ENCODE measurements around the gene GART. TPM values are rescaled to one million over a fixed set of nuclear protein-coding genes. Genes with fewer than 3 reads are reported as not detected.
"Not testable (repeated sequence)": the region's sequence is repeated elsewhere in the genome, so short reads cannot be mapped to it uniquely, and the experiment has no call there.

GART gene
- total RNA-seq, 2 donors from 2014 or later = 55.9 to 65.3 TPM

DNA sequence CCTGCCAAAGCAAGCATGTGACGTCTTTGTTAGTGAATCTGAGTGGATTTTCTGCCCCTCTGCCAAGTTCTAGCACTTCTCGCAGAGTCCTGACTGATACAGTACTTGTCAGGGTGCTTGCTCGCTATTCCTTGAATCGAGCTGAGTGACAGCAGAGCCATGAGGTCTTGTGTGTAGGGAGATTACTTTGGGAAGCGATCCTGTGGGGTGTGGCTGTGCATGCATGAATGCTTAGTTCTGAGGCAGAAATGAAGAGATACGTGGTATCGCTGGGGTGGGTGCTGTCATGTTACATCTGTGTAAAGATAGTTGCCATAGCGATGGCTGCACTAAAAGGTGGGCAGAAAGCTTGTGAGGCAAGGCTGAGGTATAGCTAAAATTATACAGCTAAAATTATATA lies 31.1 kb downstream of the GART start:
- no peak for DNase-seq (ENCODE audit: low spot score)
- Histone ChIP-seq H3K36me3 (peaks cover 2 to 10% of the 10 kb centered on the region in 2 donors), H3K27ac (no peak overlapping the region), H3K4me3 (no peak overlapping the region), H3K9me3 (no peaks in the 10 kb centered on the region), H3K27me3 (replicated peaks; ENCODE audit: insufficient read depth) (no peaks in the 10 kb centered on the region), H3K4me1 (replicated peaks) (no peaks in the 10 kb centered on the region)
- TF ChIP-seq POLR2A (IDR thresholded peaks at IDR 0.05) (no peak), POLR2AphosphoS5 (IDR thresholded peaks at IDR 0.05) (no peak)
- TF ChIP-seq, protein P1, sequence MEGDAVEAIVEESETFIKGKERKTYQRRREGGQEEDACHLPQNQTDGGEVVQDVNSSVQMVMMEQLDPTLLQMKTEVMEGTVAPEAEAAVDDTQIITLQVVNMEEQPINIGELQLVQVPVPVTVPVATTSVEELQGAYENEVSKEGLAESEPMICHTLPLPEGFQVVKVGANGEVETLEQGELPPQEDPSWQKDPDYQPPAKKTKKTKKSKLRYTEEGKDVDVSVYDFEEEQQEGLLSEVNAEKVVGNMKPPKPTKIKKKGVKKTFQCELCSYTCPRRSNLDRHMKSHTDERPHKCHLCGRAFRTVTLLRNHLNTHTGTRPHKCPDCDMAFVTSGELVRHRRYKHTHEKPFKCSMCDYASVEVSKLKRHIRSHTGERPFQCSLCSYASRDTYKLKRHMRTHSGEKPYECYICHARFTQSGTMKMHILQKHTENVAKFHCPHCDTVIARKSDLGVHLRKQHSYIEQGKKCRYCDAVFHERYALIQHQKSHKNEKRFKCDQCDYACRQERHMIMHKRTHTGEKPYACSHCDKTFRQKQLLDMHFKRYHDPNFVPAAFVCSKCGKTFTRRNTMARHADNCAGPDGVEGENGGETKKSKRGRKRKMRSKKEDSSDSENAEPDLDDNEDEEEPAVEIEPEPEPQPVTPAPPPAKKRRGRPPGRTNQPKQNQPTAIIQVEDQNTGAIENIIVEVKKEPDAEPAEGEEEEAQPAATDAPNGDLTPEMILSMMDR (IDR thresholded peaks at IDR 0.05) = no peak
- WGBS = 91% methylated on average over 8 of the region's 8 CpGs
- intact Hi-C loops (cut with DNase I) = no loop called here

DNA sequence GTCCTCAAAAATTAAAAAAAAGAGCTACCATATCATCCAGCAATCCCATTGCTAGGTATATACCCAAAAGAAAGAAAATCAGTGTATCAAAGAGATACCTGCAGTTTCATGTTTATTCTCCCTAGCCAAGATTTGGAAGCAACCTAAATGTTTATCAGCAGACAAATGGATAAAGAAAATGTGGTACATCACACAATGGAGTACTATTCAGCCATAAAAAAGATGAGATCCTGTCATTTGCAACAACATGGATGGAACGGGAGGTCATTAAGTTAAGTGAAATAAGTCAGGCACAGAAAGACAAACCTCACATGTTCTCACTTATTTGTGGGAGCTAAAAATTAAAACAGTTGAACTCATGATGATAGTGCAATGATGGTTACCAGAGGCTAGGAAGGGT lies 34.9 kb downstream of the GART start:
- intact Hi-C loops (cut with DNase I); DNase-seq (ENCODE audit: low spot score); H3K27me3 ChIP-seq (replicated peaks; ENCODE audit: insufficient read depth); H3K9me3 ChIP-seq; H3K36me3 ChIP-seq; H3K4me1 ChIP-seq (replicated peaks); H3K4me3 ChIP-seq; H3K27ac ChIP-seq: not testable (repeated sequence)
- WGBS = 100% methylated on average over 1 of the region's 1 CpG

DNA sequence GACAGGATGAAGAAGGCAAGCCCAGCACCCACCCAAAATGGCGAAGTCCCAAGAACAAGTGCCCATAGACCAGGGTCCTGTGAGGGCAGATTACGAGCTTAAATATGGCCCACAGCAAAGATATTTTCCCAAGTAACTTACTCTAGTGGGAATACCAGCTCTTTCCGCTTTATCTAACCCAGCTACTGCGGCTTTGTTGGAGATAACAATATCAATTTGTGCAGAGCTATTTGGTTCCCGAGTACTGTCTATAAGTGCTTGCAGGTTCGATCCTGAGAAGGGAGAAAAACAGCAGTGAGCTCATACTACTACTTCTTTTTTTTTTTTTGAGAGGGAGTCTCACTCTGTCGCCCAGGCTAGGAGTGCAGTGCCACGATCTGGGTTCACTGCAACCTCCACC lies 36.1 kb downstream of the GART start:
- intact Hi-C loops (cut with DNase I) = no loop called here
- H3K4me3 ChIP-seq = no peak overlapping the region
- TF ChIP-seq, protein P1 (IDR thresholded peaks at IDR 0.05) = no peak
- TF ChIP-seq POLR2A (IDR thresholded peaks at IDR 0.05) (no peak), POLR2AphosphoS5 (IDR thresholded peaks at IDR 0.05) (no peak)
- H3K27ac ChIP-seq = no peak overlapping the region
- no peaks in the 10 kb centered on the region for H3K4me1 ChIP-seq (replicated peaks)
- no peak for DNase-seq (ENCODE audit: low spot score)
- H3K9me3 ChIP-seq = no peaks in the 10 kb centered on the region
- WGBS = 97% methylated on average over 8 of the region's 8 CpGs
- H3K27me3 ChIP-seq (replicated peaks; ENCODE audit: insufficient read depth) = no peaks in the 10 kb centered on the region
- H3K36me3 ChIP-seq = peaks cover 0 to 5% of the 10 kb centered on the region in 2 donors

DNA sequence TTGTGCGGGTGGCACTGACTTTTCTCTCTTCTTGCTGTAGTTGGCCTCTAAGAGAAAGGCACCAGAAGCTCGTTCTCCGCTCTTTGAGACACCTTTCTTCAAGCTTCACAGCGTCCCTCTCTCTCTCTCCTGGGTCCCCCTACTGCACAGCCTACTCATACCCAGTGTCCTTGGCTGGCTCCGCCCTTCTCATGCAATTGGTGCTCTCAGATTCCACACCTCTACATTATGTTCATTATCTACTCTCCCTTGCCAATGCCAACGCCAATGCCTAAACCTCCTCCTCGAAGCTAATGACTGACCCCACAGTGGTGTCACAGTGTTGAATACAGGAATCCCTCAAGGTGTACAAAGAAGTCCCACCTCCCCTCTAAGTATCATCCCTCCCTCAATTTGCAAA lies 45.6 kb downstream of the GART start:
- H3K36me3 ChIP-seq = no peaks in the 10 kb centered on the region
- H3K9me3 ChIP-seq = no peaks in the 10 kb centered on the region
- DNase-seq (ENCODE audit: low spot score) = no peak
- no peak overlapping the region for H3K27ac ChIP-seq
- 60% methylated on average over 7 of the region's 7 CpGs for WGBS
- no peaks in the 10 kb centered on the region for H3K4me1 ChIP-seq (replicated peaks)
- TF ChIP-seq, protein P1 (IDR thresholded peaks at IDR 0.05) = no peak
- TF ChIP-seq POLR2A (IDR thresholded peaks at IDR 0.05) = no peak
- TF ChIP-seq POLR2AphosphoS5 (IDR thresholded peaks at IDR 0.05) = no peak
- H3K4me3 ChIP-seq = no peak overlapping the region
- no peaks in the 10 kb centered on the region for H3K27me3 ChIP-seq (replicated peaks; ENCODE audit: insufficient read depth)
- intact Hi-C loops (cut with DNase I) = no loop called here

GRCh38 chr21:33495743-33496142 lies 46.2 kb downstream of the GART start:
- H3K9me3 ChIP-seq = no peaks in the 10 kb centered on the region
- H3K27ac ChIP-seq = no peak overlapping the region

More at GRCh38 chr21:33495743-33496142, 46.2 kb downstream of the GART start:
- intact Hi-C loops (cut with DNase I) = no loop called here
- no peak for DNase-seq (ENCODE audit: low spot score)
- H3K4me3 ChIP-seq = no peak overlapping the region
- no peaks in the 10 kb centered on the region for H3K4me1 ChIP-seq (replicated peaks)
- TF ChIP-seq POLR2A (IDR thresholded peaks at IDR 0.05) = no peak
- no peak for TF ChIP-seq POLR2AphosphoS5 (IDR thresholded peaks at IDR 0.05)
- TF ChIP-seq, protein P1 (IDR thresholded peaks at IDR 0.05) = no peak
- no peaks in the 10 kb centered on the region for H3K36me3 ChIP-seq
- 48% methylated on average over 4 of the region's 4 CpGs for WGBS
- H3K27me3 ChIP-seq (replicated peaks; ENCODE audit: insufficient read depth) = no peaks in the 10 kb centered on the region
